HG03280 (cell line): Measurements from ENCODE around the gene ARAP1.

ENCODE experiments used
- ATAC-seq: cut with Tn5 transposase; IDR thresholded peaks from one replicate; pipeline ENCODE4 v1.9.1; 2021; ENCODE audit warnings: mild to moderate bottlenecking, moderate library complexity; ENCODE audit not compliant: unreplicated experiment

ARAP1 gene

GRCh38 chr11:72764503-72764902 is 12.3 kb upstream of the ARAP1 start:
- no peak for ATAC-seq

- no peak for ATAC-seq
Observed at GRCh38 chr11:72763823-72764222, 11.6 kb upstream of the ARAP1 start.

- ATAC-seq: no peak
Observed at GRCh38 chr11:72762641-72763304, 10.6 kb upstream of the ARAP1 start.

GRCh38 chr11:72760539-72761405 is 8.6 kb upstream of the ARAP1 start:
- ATAC-seq: no peak

- ATAC-seq: no peak
Observed at GRCh38 chr11:72759468-72759985, 7.3 kb upstream of the ARAP1 start.

GRCh38 chr11:72758690-72759389 is 6.6 kb upstream of the ARAP1 start:
- ATAC-seq: no peak

GRCh38 chr11:72758304-72758689 is 6.1 kb upstream of the ARAP1 start:
- no peak for ATAC-seq

- no peak for ATAC-seq
Observed at GRCh38 chr11:72755713-72756285, 3.6 kb upstream of the ARAP1 start.

- ATAC-seq: no peak
Observed at GRCh38 chr11:72754544-72755155, 2.4 kb upstream of the ARAP1 start.

GRCh38 chr11:72754149-72754543 is 1.9 kb upstream of the ARAP1 start:
- no peak for ATAC-seq

- no peak for ATAC-seq
Observed at GRCh38 chr11:72753341-72754148, 1.3 kb upstream of the ARAP1 start.

GRCh38 chr11:72751116-72752087 is 806 bp downstream of the ARAP1 start:
- ATAC-seq: no peak

GRCh38 chr11:72750556-72751115 is 1.6 kb downstream of the ARAP1 start:
- ATAC-seq: no peak

- ATAC-seq: no peak
Observed at GRCh38 chr11:72750086-72750485, 2.1 kb downstream of the ARAP1 start.

- ATAC-seq: no peak
Observed at GRCh38 chr11:72747289-72747855, 4.8 kb downstream of the ARAP1 start.

GRCh38 chr11:72746821-72747220 is 5.4 kb downstream of the ARAP1 start:
- ATAC-seq: no peak

- no peak for ATAC-seq
Observed at GRCh38 chr11:72745925-72746550, 6.2 kb downstream of the ARAP1 start.

- no peak for ATAC-seq
Observed at GRCh38 chr11:72745511-72745910, 6.7 kb downstream of the ARAP1 start.
